Measurements from ENCODE around the gene SRPK2. TPM values are rescaled to one million over a fixed set of nuclear protein-coding genes. Genes with fewer than 3 reads are reported as not detected.
"Not testable (repeated sequence)": the region's sequence is repeated elsewhere in the genome, so short reads cannot be mapped to it uniquely, and the experiment has no call there.

SRPK2 gene
- total RNA-seq, 2 donors from 2014 or later = 60.3 to 76.2 TPM

DNA sequence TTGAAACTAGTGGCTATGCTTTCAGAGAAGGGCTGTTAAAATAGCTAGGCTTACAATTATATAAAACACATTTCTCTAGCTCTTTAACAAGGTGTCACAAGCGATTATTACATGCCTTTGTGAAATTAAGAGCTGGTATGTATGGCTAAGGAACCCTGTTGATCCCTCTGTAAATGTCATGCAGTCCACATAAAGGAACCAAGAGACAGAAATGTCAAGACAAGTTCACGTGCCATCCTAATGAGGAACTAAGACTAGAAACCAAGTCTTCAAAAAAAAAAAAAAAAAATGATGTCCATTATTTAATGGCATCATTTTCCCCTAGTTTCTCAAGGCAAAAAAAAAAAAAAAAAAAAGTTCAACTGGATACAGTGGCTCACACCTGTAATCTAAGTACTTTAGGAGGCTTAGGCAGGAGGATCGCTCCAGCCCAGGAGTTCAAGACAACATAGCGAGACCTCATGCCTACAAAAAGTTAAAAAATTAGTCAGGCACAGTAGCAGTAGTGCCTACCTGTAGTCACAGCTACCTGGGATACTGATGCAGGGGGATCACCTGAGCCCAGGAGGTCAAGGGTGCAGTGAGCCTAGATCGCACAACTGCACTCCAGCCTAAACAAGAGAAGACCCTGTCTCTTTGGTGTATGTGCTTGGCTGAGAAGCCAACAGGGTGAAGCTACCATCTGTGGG lies 63.4 kb downstream of the SRPK2 start:
- Mint-ChIP-seq H3K27ac (no peak overlapping the region), H3K4me1 (peaks cover 12% of the 10 kb centered on the region), H3K36me3 (ENCODE audit: low read depth) (peaks cover 8% of the 10 kb centered on the region), H3K27me3 (ENCODE audit: insufficient read depth) (no peaks in the 10 kb centered on the region), H3K4me3 (no peak overlapping the region), H3K9me3 (peaks cover 9% of the 10 kb centered on the region)
- no peak overlapping the region for H3K4me3 ChIP-seq (ENCODE audit: low read length)
- H3K36me3 ChIP-seq (ENCODE audit: control insufficient read depth, insufficient read depth, low read length) = no peaks in the 10 kb centered on the region
- no peaks in the 10 kb centered on the region for H3K27me3 ChIP-seq (ENCODE audit: control insufficient read depth, insufficient read depth, low read length, poor library complexity, severe bottlenecking)
- 100% methylated on average over 2 to 5 of the region's 5 CpGs for WGBS, 2 experiments (ENCODE audit: insufficient coverage in 1 of 2, insufficient read length in 1 of 2)
- DNase-seq = no peak
- no peaks in the 10 kb centered on the region for H3K4me1 ChIP-seq (ENCODE audit: control insufficient read depth, insufficient read depth, low read length)
- H3K9ac ChIP-seq (ENCODE audit: extremely low read depth, low read length, poor library complexity, severe bottlenecking) = no peak overlapping the region
- TF ChIP-seq, protein P1, sequence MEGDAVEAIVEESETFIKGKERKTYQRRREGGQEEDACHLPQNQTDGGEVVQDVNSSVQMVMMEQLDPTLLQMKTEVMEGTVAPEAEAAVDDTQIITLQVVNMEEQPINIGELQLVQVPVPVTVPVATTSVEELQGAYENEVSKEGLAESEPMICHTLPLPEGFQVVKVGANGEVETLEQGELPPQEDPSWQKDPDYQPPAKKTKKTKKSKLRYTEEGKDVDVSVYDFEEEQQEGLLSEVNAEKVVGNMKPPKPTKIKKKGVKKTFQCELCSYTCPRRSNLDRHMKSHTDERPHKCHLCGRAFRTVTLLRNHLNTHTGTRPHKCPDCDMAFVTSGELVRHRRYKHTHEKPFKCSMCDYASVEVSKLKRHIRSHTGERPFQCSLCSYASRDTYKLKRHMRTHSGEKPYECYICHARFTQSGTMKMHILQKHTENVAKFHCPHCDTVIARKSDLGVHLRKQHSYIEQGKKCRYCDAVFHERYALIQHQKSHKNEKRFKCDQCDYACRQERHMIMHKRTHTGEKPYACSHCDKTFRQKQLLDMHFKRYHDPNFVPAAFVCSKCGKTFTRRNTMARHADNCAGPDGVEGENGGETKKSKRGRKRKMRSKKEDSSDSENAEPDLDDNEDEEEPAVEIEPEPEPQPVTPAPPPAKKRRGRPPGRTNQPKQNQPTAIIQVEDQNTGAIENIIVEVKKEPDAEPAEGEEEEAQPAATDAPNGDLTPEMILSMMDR (conservative IDR thresholded peaks at IDR 0.05) = no peak
- H3K9me3 ChIP-seq (ENCODE audit: control insufficient read depth, low read length) = peaks cover 7% of the 10 kb centered on the region
- H3K27ac ChIP-seq (ENCODE audit: low read depth, low read length) = no peak overlapping the region

DNA sequence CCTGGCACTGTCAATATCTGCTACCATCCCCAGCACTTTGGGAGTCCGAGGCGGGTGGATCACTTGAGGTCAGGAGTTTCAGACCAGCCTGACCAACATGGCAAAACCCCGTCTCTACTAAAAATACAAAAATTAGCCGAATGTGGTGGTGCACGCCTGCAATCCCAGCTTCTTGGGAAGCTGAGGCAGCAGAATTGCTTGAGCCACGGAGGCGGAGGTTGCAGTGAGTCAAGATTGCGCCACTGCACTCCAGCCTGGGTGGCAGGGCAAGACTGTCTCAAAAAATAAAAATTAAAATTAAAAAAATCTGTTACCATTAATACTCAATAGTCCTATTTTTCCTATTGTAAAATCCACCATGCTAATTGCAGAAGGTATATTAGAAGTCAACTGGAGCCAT lies 64.1 kb downstream of the SRPK2 start:
- H3K27ac ChIP-seq (ENCODE audit: low read depth, low read length); H3K4me1 ChIP-seq (ENCODE audit: control insufficient read depth, insufficient read depth, low read length); H3K27ac Mint-ChIP-seq; H3K9ac ChIP-seq (ENCODE audit: extremely low read depth, low read length, poor library complexity, severe bottlenecking); H3K27me3 ChIP-seq (ENCODE audit: control insufficient read depth, insufficient read depth, low read length, poor library complexity, severe bottlenecking); DNase-seq; H3K9me3 ChIP-seq (ENCODE audit: control insufficient read depth, low read length); H3K4me3 ChIP-seq (ENCODE audit: low read length); H3K27me3 Mint-ChIP-seq (ENCODE audit: insufficient read depth); H3K4me3 Mint-ChIP-seq; H3K36me3 ChIP-seq (ENCODE audit: control insufficient read depth, insufficient read depth, low read length); H3K36me3 Mint-ChIP-seq (ENCODE audit: low read depth); H3K9me3 Mint-ChIP-seq: not testable (repeated sequence)
- H3K4me1 Mint-ChIP-seq = peaks cover 12% of the 10 kb centered on the region
- WGBS, 2 experiments (ENCODE audit: insufficient coverage in 1 of 2, insufficient read length in 1 of 2) = 96 to 98% methylated on average over 7 to 8 of the region's 8 CpGs

DNA sequence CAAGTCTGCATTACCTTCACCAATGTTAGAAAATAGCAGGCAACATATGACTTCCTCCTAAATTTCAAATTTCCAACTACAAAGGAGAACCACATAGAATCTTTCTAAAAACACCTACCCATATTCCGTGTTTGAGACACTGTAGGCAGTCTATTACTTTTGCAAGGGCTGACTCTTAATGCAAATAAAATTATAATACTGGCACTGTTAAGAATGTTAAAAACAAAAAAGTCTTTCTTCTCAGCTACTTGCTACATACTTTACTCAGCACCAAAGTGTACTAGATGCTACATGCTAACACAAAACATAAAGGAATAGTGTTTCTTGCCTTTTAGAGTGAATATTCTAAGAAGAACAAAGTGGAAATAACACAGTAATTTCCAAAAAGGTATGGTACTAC lies 65.4 kb downstream of the SRPK2 start:
- peaks cover 7% of the 10 kb centered on the region for H3K9me3 ChIP-seq (ENCODE audit: control insufficient read depth, low read length)
- no peaks in the 10 kb centered on the region for H3K4me1 ChIP-seq (ENCODE audit: control insufficient read depth, insufficient read depth, low read length)
- H3K27me3 Mint-ChIP-seq (ENCODE audit: insufficient read depth) = no peaks in the 10 kb centered on the region
- H3K4me3 ChIP-seq (ENCODE audit: low read length) = no peak overlapping the region
- H3K27me3 ChIP-seq (ENCODE audit: control insufficient read depth, insufficient read depth, low read length, poor library complexity, severe bottlenecking) = no peaks in the 10 kb centered on the region
- H3K4me1 Mint-ChIP-seq = peaks cover 12% of the 10 kb centered on the region
- TF ChIP-seq, protein P1 (conservative IDR thresholded peaks at IDR 0.05) = no peak
- H3K36me3 Mint-ChIP-seq (ENCODE audit: low read depth) = peaks cover 8% of the 10 kb centered on the region
- H3K27ac Mint-ChIP-seq = no peak overlapping the region
- no peak overlapping the region for H3K27ac ChIP-seq (ENCODE audit: low read depth, low read length)
- no peak overlapping the region for H3K9ac ChIP-seq (ENCODE audit: extremely low read depth, low read length, poor library complexity, severe bottlenecking)
- peaks cover 9% of the 10 kb centered on the region for H3K9me3 Mint-ChIP-seq
- 95% methylated on average over 1 of the region's 1 CpG; no CpG with 5 or more reads in 1 of the 2 experiments for WGBS, 2 experiments (ENCODE audit: insufficient coverage in 1 of 2, insufficient read length in 1 of 2)
- H3K36me3 ChIP-seq (ENCODE audit: control insufficient read depth, insufficient read depth, low read length) = no peaks in the 10 kb centered on the region
- DNase-seq = no peak
- H3K4me3 Mint-ChIP-seq = no peak overlapping the region
